Stomach (tissue), 9 donors: Measurements from ENCODE around the gene SCG2. TPM values are rescaled to one million over a fixed set of nuclear protein-coding genes. Genes with fewer than 3 reads are reported as not detected.
"Not testable (repeated sequence)": the region's sequence is repeated elsewhere in the genome, so short reads cannot be mapped to it uniquely, and the experiment has no call there.

Experiments
- DNase-seq, 2 donors: peaks; one replicate each; pipeline versions ENCODE4 v3.0.0 to v3.0.0-alpha.2; 2013 to 2019
- H3K27ac ChIP-seq, 5 donors: fragments of 200-600 bp in 4 of 5; sonication (generic) in 4 of 5; one replicate each; pipeline ENCODE4 v1.5.1; 2013 to 2019; ENCODE audit warnings: mild to moderate bottlenecking in 1 of 5, moderate library complexity in 1 of 5
- H3K27me3 ChIP-seq, 3 donors: fragments of 200-600 bp; sonication (generic); one replicate each; pipeline ENCODE4 v1.5.1; 2017 to 2019; ENCODE audit warnings: mixed run types in 1 of 3
- H3K36me3 ChIP-seq, 4 donors: fragments of 200-600 bp; sonication (generic); 1 replicate in 3 of 4; 2 replicates in 1 of 4; pipeline ENCODE4 v1.5.1; 2016 to 2019
- H3K4me1 ChIP-seq, 4 donors: fragments of 200-600 bp; sonication (generic); one replicate each; pipeline ENCODE4 v1.5.1; 2016 to 2019
- H3K4me3 ChIP-seq, 4 donors: fragments of 200-600 bp; sonication (generic) in 3 of 4; one replicate each; pipeline ENCODE4 v1.5.1; 2016 to 2019; ENCODE audit warnings: mild to moderate bottlenecking in 1 of 4
- H3K9me3 ChIP-seq, 4 donors: fragments of 200-600 bp; sonication (generic); one replicate each; pipeline ENCODE4 v1.5.1; 2016 to 2019
- CTCF ChIP-seq, 7 experiments: fragments of 450-650 bp in 4 of 7; fragments of 200-600 bp in 3 of 7; sonication (generic) in 3 of 7; IDR thresholded peaks; one replicate each; pipeline ENCODE4 v1.5.1; 2016 to 2019; ENCODE audit warnings: antibody characterized with exemption in 7 of 7, control low read depth in 2 of 7, mild to moderate bottlenecking in 1 of 7
- EP300 ChIP-seq: sonication (generic); formaldehyde crosslinking; IDR thresholded peaks from one replicate; pipeline ENCODE4 v1.6.1; 2017; ENCODE audit warnings: antibody characterized with exemption
- POLR2A ChIP-seq, 4 donors: fragments of 450-650 bp; IDR thresholded peaks; one replicate each; pipeline ENCODE4 v1.6.1; 2016; ENCODE audit warnings: antibody characterized with exemption in 4 of 4, control low read depth in 2 of 4, mild to moderate bottlenecking in 1 of 4, moderate library complexity in 1 of 4
- POLR2AphosphoS5 ChIP-seq, 3 donors: sonication (generic); formaldehyde crosslinking; IDR thresholded peaks; one replicate each; pipeline ENCODE4 v1.6.1; 2016; ENCODE audit warnings: antibody characterized with exemption in 3 of 3
- WGBS, 5 donors: extraction: QIAGEN DNeasy Blood & Tissue Kit in 3 of 5; methylation state at CpG; one replicate each; pipeline versions ENCODE4 v1.1.5 to v1.1.7; 2013 to 2018; 5-methylcytosine and 5-hydroxymethylcytosine counted together
- intact Hi-C: fragments of 100-400 bp; cut with DNase I; formaldehyde crosslinking; loops from one replicate; pipeline ENCODE4 v1.15.1; 2023; ENCODE audit warnings: low total_unique reads
- polyA plus RNA-seq, 3 donors: library from polyadenylated mRNA; stranded (reverse); fragments of 200-250 nt; gene quantifications; one replicate each; pipeline ENCODE4 v1.2.3, GENCODE V29; 2013
- total RNA-seq, 5 donors: library from RNA; depleted of rRNA; stranded (reverse); fragments of >200 nt; gene quantifications; one replicate each; pipeline versions ENCODE4 v1.1.0 to v1.2.3, GENCODE V29; 2014 to 2016
- donor health status: healthy with polysubstance abuse.
- donor health status: Bipolar disorder and iron deficiency.
- donor health status: healthy.

SCG2 gene
- total and polyA plus RNA-seq, 8 donors, result 0.58 to 11.7 (median 2.7) TPM

- no peak for TF ChIP-seq EP300
- no peak for TF ChIP-seq POLR2A (IDR thresholded peaks at IDR 0.05)
- no peak for TF ChIP-seq CTCF (IDR thresholded peaks at IDR 0.05)
- no peak for TF ChIP-seq POLR2AphosphoS5 (IDR thresholded peaks at IDR 0.05)
- DNase-seq, result no peak
- Histone ChIP-seq H3K27ac (no peak overlapping the region), H3K9me3 (no peaks in the 10 kb centered on the region), H3K36me3 (no peaks in the 10 kb centered on the region), H3K4me3 (no peak overlapping the region), H3K4me1 (peaks cover 0 to 3% (median 1%) of the 10 kb centered on the region in 4 donors), H3K27me3 (no peaks in the 10 kb centered on the region)
- intact Hi-C loops, result no loop called here
Measured at GRCh38 chr2:223597076-223597475, 5.1 kb downstream of the SCG2 start.

- Histone ChIP-seq H3K9me3 (no peaks in the 10 kb centered on the region), H3K4me1 (no peaks in the 10 kb centered on the region), H3K27me3 (no peaks in the 10 kb centered on the region), H3K36me3 (no peaks in the 10 kb centered on the region), H3K27ac (no peak overlapping the region), H3K4me3 (no peak overlapping the region)
- intact Hi-C loops, result no loop called here
- DNase-seq, result no peak
- TF ChIP-seq CTCF (IDR thresholded peaks at IDR 0.05), result no peak
- no peak for TF ChIP-seq POLR2A (IDR thresholded peaks at IDR 0.05)
- TF ChIP-seq POLR2AphosphoS5 (IDR thresholded peaks at IDR 0.05), result no peak
- no peak for TF ChIP-seq EP300
- 91 to 100% (median 96%) methylated on average over 1 of the region's 1 CpG for WGBS, 5 donors
Measured at GRCh38 chr2:223596208-223596607, 6.0 kb downstream of the SCG2 start.

- no peak for DNase-seq
- Histone ChIP-seq H3K4me3 (no peak overlapping the region), H3K27ac (no peak overlapping the region), H3K9me3 (no peaks in the 10 kb centered on the region), H3K27me3 (no peaks in the 10 kb centered on the region), H3K4me1 (no peaks in the 10 kb centered on the region), H3K36me3 (no peaks in the 10 kb centered on the region)
- 63 to 76% (median 71%) methylated on average over 4 of the region's 4 CpGs for WGBS, 5 donors
- intact Hi-C loops, result no loop called here
- TF ChIP-seq EP300 (no peak), CTCF (IDR thresholded peaks at IDR 0.05) (no peak)
Measured at GRCh38 chr2:223594831-223595230, 7.3 kb downstream of the SCG2 start.

GRCh38 chr2:223594259-223594658, 7.9 kb downstream of the SCG2 start:
- no peak for DNase-seq
- H3K4me1 ChIP-seq, result no peaks in the 10 kb centered on the region
- no peak overlapping the region for H3K27ac ChIP-seq
- H3K4me3 ChIP-seq, result no peak overlapping the region
- no peaks in the 10 kb centered on the region for H3K9me3 ChIP-seq
- intact Hi-C loops, result no loop called here
- TF ChIP-seq POLR2AphosphoS5 (IDR thresholded peaks at IDR 0.05) (no peak), POLR2A (IDR thresholded peaks at IDR 0.05) (no peak), EP300 (no peak), CTCF (IDR thresholded peaks at IDR 0.05) (no peak)
- 67 to 88% (median 81%) methylated on average over 2 of the region's 2 CpGs for WGBS, 5 donors
- no peaks in the 10 kb centered on the region for H3K27me3 ChIP-seq
- H3K36me3 ChIP-seq, result no peaks in the 10 kb centered on the region

GRCh38 chr2:223592689-223593088, 9.5 kb downstream of the SCG2 start:
- H3K4me3 ChIP-seq, H3K9me3 ChIP-seq, H3K4me1 ChIP-seq, H3K27me3 ChIP-seq, intact Hi-C loops, H3K27ac ChIP-seq, DNase-seq, H3K36me3 ChIP-seq: not testable (repeated sequence)
- 80 to 100% (median 95%) methylated on average over 1 of the region's 1 CpG for WGBS, 5 donors
